K562 (cell line): ENCODE results near the gene PRSS35. TPM values are rescaled to one million over a fixed set of nuclear protein-coding genes. Genes with fewer than 3 reads are reported as not detected.

ENCODE experiments used
- ATAC-seq: fragments of 200-7000 bp; cut with Tn5 transposase; 3 replicates; pipeline ENCODE4 v1.9.1; 2020; ENCODE audit warnings: moderate library complexity
- BruUV-seq: library from RNA; stranded (reverse); fragments of 400-500 nt; replicated peaks from 2 replicates; lab custom pipeline; 2021; lab: Mats Ljungman, UMichigan
- CTCF ChIA-PET: fragments of 300-600 bp; formaldehyde crosslinking; extraction: SDS; loops from one replicate; lab custom pipeline; 2021; ENCODE audit warnings: low intra/inter-chr PET ratio; lab: Yijun Ruan, JAX
- POLR2A ChIA-PET: fragments of 300-600, 350-650 bp; sonication (Branson Sonifier 250); formaldehyde crosslinking; extraction: SDS; loops from one replicate; lab custom pipeline; 2021; ENCODE audit warnings: antibody characterized with exemption, inconsistent platforms; lab: Yijun Ruan, JAX
- DNase-seq, 4 experiments: peaks; one replicate each; pipeline versions ENCODE4 v3.0.0 to v3.0.0-alpha.2; 2011 to 2018; ENCODE audit warnings: low spot score in 3 of 4, mixed read lengths in 3 of 4; ENCODE audit errors: extremely low read depth in 1 of 4
- FAIRE-seq: peaks from 2 replicates; lab custom pipeline; 2011; peaks lifted over from hg19 to GRCh38; lab: Jason Lieb, UNC
- H2AFZ ChIP-seq: 2 replicates; pipeline ENCODE4 v1.6.0; 2011; ENCODE audit warnings: low read depth, low read length, control low read depth, inconsistent platforms
- H3K27ac ChIP-seq: fragments of 200-600 bp; 3 replicates; pipeline ENCODE4 v1.8.0; 2011; ENCODE audit warnings: low read depth, mild to moderate bottlenecking, control low read depth, inconsistent platforms, low read length, moderate library complexity, mixed read lengths; ENCODE audit errors: extremely low read depth
- H3K27me3 ChIP-seq, 2 experiments: fragments of 300-600 bp in 1 of 2; 2 replicates in 1 of 2; 3 replicates in 1 of 2; pipeline versions ENCODE4 v1.6.0 to v1.8.0; 2011; ENCODE audit warnings: inconsistent platforms in 2 of 2, low read length in 2 of 2, mild to moderate bottlenecking in 1 of 2, mixed read lengths in 1 of 2, moderate library complexity in 1 of 2; ENCODE audit not compliant: control insufficient read depth in 2 of 2, insufficient read depth in 2 of 2
- H3K36me3 ChIP-seq: fragments of 300-600 bp; 3 replicates; pipeline ENCODE4 v1.8.0; 2011; ENCODE audit warnings: mild to moderate bottlenecking, low read length, inconsistent platforms; ENCODE audit not compliant: control insufficient read depth, insufficient read depth
- H3K4me1 ChIP-seq, 2 experiments: fragments of 200-600 bp in 1 of 2; replicated peaks in 1 of 2; 2 replicates in 1 of 2; 3 replicates in 1 of 2; pipeline versions ENCODE4 v1.5.1 to v1.8.0; 2011; ENCODE audit warnings: inconsistent platforms in 2 of 2, low read length in 2 of 2, mild to moderate bottlenecking in 1 of 2, mixed read lengths in 1 of 2, moderate library complexity in 1 of 2; ENCODE audit not compliant: control insufficient read depth in 2 of 2, insufficient read depth in 2 of 2
- H3K4me2 ChIP-seq: 2 replicates; pipeline ENCODE4 v1.6.1; 2011; ENCODE audit warnings: low read length, control low read depth, inconsistent platforms, mixed read lengths; ENCODE audit not compliant: insufficient read depth
- H3K4me3 ChIP-seq: fragments of 200-600 bp; sonication (generic), shearing (Covaris generic); 2 replicates; pipeline ENCODE4 v1.5.1; 2016; ENCODE audit warnings: control low read depth, inconsistent platforms
- H3K79me2 ChIP-seq: fragments of 200-600 bp; 3 replicates; pipeline ENCODE4 v1.8.0; 2011; ENCODE audit warnings: low read length, inconsistent platforms; ENCODE audit not compliant: control insufficient read depth, insufficient read depth
- H3K9ac ChIP-seq, 2 experiments: 2 replicates each; pipeline versions ENCODE4 v1.6.0 to v1.6.1; 2011; ENCODE audit warnings: low read depth in 2 of 2, low read length in 2 of 2, control low read depth in 1 of 2, inconsistent platforms in 1 of 2, mild to moderate bottlenecking in 1 of 2, mixed read lengths in 1 of 2; ENCODE audit not compliant: insufficient read depth in 1 of 2
- H3K9me1 ChIP-seq: one replicate; pipeline ENCODE4 v1.6.0; 2011; ENCODE audit warnings: inconsistent platforms, mild to moderate bottlenecking, low read length, moderate library complexity; ENCODE audit not compliant: control insufficient read depth, insufficient read depth
- H3K9me3 ChIP-seq: replicated peaks from 2 replicates; pipeline ENCODE4 v1.5.1; 2011; ENCODE audit warnings: low read depth, low read length, inconsistent platforms; ENCODE audit not compliant: control insufficient read depth, insufficient read depth
- H4K20me1 ChIP-seq: replicated peaks from 2 replicates; pipeline ENCODE4 v1.6.1; 2011; ENCODE audit warnings: low read length, inconsistent platforms, mixed read lengths; ENCODE audit not compliant: control insufficient read depth, insufficient read depth
- BHLHE40 ChIP-seq: IDR thresholded peaks from 2 replicates; pipeline ENCODE4 v1.6.1; 2011; ENCODE audit warnings: low read length, improper control_type of control experiment
- C11orf30 ChIP-seq: fragments of 450-650 bp; IDR thresholded peaks from 2 replicates; pipeline ENCODE4 v1.6.1; 2016; ENCODE audit warnings: low read depth, mild to moderate bottlenecking
- CBX5 ChIP-seq: IDR thresholded peaks from 2 replicates; pipeline ENCODE4 v1.6.1; 2014; ENCODE audit warnings: low read depth, borderline replicate concordance
- CUX1 ChIP-seq: fragments of 200-800 bp; sonication (Bioruptor generic); IDR thresholded peaks from 2 replicates; pipeline ENCODE4 v1.6.1; 2016; ENCODE audit warnings: missing genetic modification characterization, missing compliant biosample characterization
- FOXM1 ChIP-seq, 2 experiments: fragments of 450-650 bp in 1 of 2; sonication (generic) in 1 of 2; formaldehyde crosslinking in 1 of 2; IDR thresholded peaks; 2 replicates each; pipeline versions ENCODE4 v1.6.1 to v1.9.0; 2017 to 2022; ENCODE audit warnings: low read depth in 2 of 2, mild to moderate bottlenecking in 2 of 2, missing genetic modification reagents in 1 of 2, moderate library complexity in 1 of 2
- IFI16 ChIP-seq: fragments of 250-450 bp; sonication (Bioruptor Pico); IDR thresholded peaks from 2 replicates; pipeline ENCODE4 v2.1.2; 2022; ENCODE audit warnings: mild to moderate bottlenecking, inconsistent platforms
- IRF1 ChIP-seq: sonication (generic); formaldehyde crosslinking; IDR thresholded peaks from 2 replicates; pipeline ENCODE4 v1.8.0; 2022; ENCODE audit warnings: missing genetic modification reagents, mild to moderate bottlenecking, borderline replicate concordance
- IRF2 ChIP-seq: sonication (generic); formaldehyde crosslinking; IDR thresholded peaks from 2 replicates; pipeline ENCODE4 v1.8.1; 2022; ENCODE audit warnings: mild to moderate bottlenecking, missing genetic modification reagents
- NFE2 ChIP-seq: IDR thresholded peaks from 2 replicates; pipeline ENCODE4 v1.6.1; 2014; ENCODE audit warnings: antibody characterized with exemption, low read depth
- POLR3A ChIP-seq: IDR thresholded peaks from 2 replicates; pipeline ENCODE4 v1.6.1; 2011; ENCODE audit warnings: borderline replicate concordance, mild to moderate bottlenecking, moderate library complexity; ENCODE audit not compliant: insufficient read length, insufficient read depth; ENCODE audit errors: extremely low read depth
- YY1 ChIP-seq, 3 experiments: IDR thresholded peaks; 2 replicates each; pipeline ENCODE4 v1.6.1; 2011; ENCODE audit warnings: low read length in 2 of 3, mild to moderate bottlenecking in 2 of 3, moderate library complexity in 2 of 3, borderline replicate concordance in 1 of 3, control low read depth in 1 of 3, low read depth in 1 of 3; ENCODE audit not compliant: insufficient read depth in 3 of 3, insufficient replicate concordance in 2 of 3, control insufficient read depth in 1 of 3, insufficient read length in 1 of 3; ENCODE audit errors: extremely low read depth in 1 of 3
- ZNF76 ChIP-seq: fragments of 250-450 bp; sonication (Bioruptor Pico); IDR thresholded peaks from 2 replicates; pipeline ENCODE4 v1.4.0; 2020; ENCODE audit warnings: mild to moderate bottlenecking, moderate library complexity, borderline replicate concordance
- WGBS: fragments of 100-300 bp; shearing (Covaris generic); methylation state at CpG from one replicate; pipeline ENCODE4 v1.1.6; 2016; ENCODE audit warnings: low coverage, mixed read lengths; ENCODE audit not compliant: insufficient coverage; ENCODE audit errors: missing lambda C conversion rate; 5-methylcytosine and 5-hydroxymethylcytosine counted together
- in situ Hi-C: fragments of 300-500 bp; cut with MboI; formaldehyde crosslinking; loops from 4 replicates; pipeline ENCODE4 v1.15.0; 2018; ENCODE audit warnings: inconsistent platforms, mixed read lengths
- intact Hi-C: fragments of 100-400 bp; cut with micrococcal nuclease; formaldehyde crosslinking; loops from 2 replicates; pipeline ENCODE4 v1.14.2; 2022
- polyA plus RNA-seq, 8 experiments: library from polyadenylated mRNA; depleted of rRNA in 4 of 8; stranded (reverse) in 5 of 8; unstranded in 3 of 8; fragments of >200 nt; fragmentation: Nextera tagmentation in 2 of 8; fragmentation: Illumina TruSeq in 1 of 8; extraction: Ambion mirVana in 2 of 8; extraction: Trizol in 1 of 8; gene quantifications; 2 replicates each; pipeline versions ENCODE4 v1.2.1 to v1.2.3, GENCODE V29; 2011 to 2014; ENCODE audit warnings: inconsistent platforms in 1 of 8, missing spikeins in 1 of 8
- total RNA-seq, 7 experiments: library from RNA; depleted of rRNA in 6 of 7; stranded (reverse); fragments of >200 nt in 6 of 7; fragmentation: Illumina TruSeq in 2 of 7; extraction: Trizol in 2 of 7; gene quantifications; 2 replicates each; pipeline versions ENCODE4 v1.2.1 to v1.2.3, GENCODE V29; 2011 to 2021; ENCODE audit warnings: low replicate concordance in 1 of 7
- TF ChIP-seq, protein P1 (sequence below): IDR thresholded peaks from 2 replicates; pipeline ENCODE4 v1.6.1; 2011; ENCODE audit warnings: borderline replicate concordance, low read depth, mild to moderate bottlenecking, moderate library complexity, low read length; ENCODE audit not compliant: insufficient read depth, poor library complexity, severe bottlenecking

The PRSS35 gene
- total and polyA plus RNA-seq, 9 of the 15 experiments (the other 6 are each of a cell fraction or from before 2014, with no cell fraction given) = not detected

DNA sequence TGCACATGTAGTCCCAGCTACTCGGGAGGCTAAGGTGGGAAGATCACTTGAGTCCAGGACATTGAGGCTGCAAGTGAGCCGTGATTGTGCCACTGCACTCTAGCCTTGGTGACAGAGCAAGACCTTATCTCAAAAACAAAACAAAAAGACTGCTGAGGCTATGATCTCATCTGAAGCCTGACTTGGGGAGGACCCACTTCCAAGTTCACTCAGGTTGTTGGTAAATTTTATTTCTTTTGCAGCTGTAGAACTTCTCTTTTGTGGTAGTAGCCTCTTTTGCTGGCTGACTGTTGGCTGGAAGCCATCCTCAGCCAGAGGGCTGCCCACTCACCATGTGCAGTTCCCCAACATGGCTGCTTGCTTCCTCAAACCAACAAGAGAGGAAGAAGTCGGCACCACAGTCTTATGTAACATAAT lies 44.7 kb upstream of the PRSS35 start:
- no TSS peak for BruUV-seq
- ChIA-PET CTCF (no interaction called here), POLR2A (no interaction called here)
- no peaks in the 10 kb centered on the region for H3K9me3 ChIP-seq
- in situ Hi-C loops = no loop called here
- no peak overlapping the region for H3K4me3 ChIP-seq
- no peaks in the 10 kb centered on the region for H3K9me1 ChIP-seq
- DNase-seq = peak in 1 of 4 experiments; percentile 14
- H3K79me2 ChIP-seq = no peaks in the 10 kb centered on the region
- no peak for FAIRE-seq
- no peak overlapping the region for H3K9ac ChIP-seq
- H3K4me1 ChIP-seq = peaks cover 0 to 3% of the 10 kb centered on the region in 2 experiments; a peak in 2 of 5 replicates
- no peaks in the 10 kb centered on the region for H4K20me1 ChIP-seq
- intact Hi-C loops = no loop called here
- peak; percentile 70 for ATAC-seq
- 6% methylated on average over 3 of the region's 3 CpGs for WGBS
- no peaks in the 10 kb centered on the region; a peak in 1 of 5 replicates for H3K27me3 ChIP-seq
- H2AFZ ChIP-seq = peak overlapping the region; percentile 23; the same call in 1 of the 2 replicates
- no peaks in the 10 kb centered on the region for H3K36me3 ChIP-seq
- H3K27ac ChIP-seq = no peak overlapping the region
- no peak overlapping the region; the same call in 1 of the 2 replicates for H3K4me2 ChIP-seq
- TF ChIP-seq IRF1 (no peak), C11orf30 (no peak), IRF2 (no peak), IFI16 (CRISPR knock-in tag) (no peak), BHLHE40 (no peak), CUX1 (CRISPR knock-in tag) (no peak), NFE2 (0 out of 2 replicates have a peak, but pooled peaks have one; percentile 18), POLR3A (no peak), ZNF76 (CRISPR knock-in tag) (no peak), YY1 (IDR thresholded peaks at IDR 0.05; ENCODE audit: borderline replicate concordance in 1 of 3, control insufficient read depth in 1 of 3, extremely low read depth in 1 of 3, insufficient read depth in 3 of 3, insufficient read length in 1 of 3, insufficient replicate concordance in 2 of 3, low read depth in 1 of 3, low read length in 2 of 3) (peak in 1 of 3 experiments; percentile 47), CBX5 (no peak), FOXM1 (IDR thresholded peaks at IDR 0.05; ENCODE audit: low read depth) (no peak), FOXM1 (CRISPR knock-in tag; IDR thresholded peaks at IDR 0.05; ENCODE audit: low read depth) (no peak)
- TF ChIP-seq, protein P1, sequence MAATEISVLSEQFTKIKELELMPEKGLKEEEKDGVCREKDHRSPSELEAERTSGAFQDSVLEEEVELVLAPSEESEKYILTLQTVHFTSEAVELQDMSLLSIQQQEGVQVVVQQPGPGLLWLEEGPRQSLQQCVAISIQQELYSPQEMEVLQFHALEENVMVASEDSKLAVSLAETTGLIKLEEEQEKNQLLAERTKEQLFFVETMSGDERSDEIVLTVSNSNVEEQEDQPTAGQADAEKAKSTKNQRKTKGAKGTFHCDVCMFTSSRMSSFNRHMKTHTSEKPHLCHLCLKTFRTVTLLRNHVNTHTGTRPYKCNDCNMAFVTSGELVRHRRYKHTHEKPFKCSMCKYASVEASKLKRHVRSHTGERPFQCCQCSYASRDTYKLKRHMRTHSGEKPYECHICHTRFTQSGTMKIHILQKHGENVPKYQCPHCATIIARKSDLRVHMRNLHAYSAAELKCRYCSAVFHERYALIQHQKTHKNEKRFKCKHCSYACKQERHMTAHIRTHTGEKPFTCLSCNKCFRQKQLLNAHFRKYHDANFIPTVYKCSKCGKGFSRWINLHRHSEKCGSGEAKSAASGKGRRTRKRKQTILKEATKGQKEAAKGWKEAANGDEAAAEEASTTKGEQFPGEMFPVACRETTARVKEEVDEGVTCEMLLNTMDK = no peak
